A673 (cell line): ENCODE measurements around the gene ODR4.

Experiments used
- EZH2 ChIP-seq: fragments of 200-600 bp; sonication (generic); IDR thresholded peaks from 2 replicates; pipeline ENCODE4 v1.6.1; 2017; ENCODE audit warnings: borderline replicate concordance, low read depth, mild to moderate bottlenecking, mixed read lengths, antibody characterized with exemption, low read length; ENCODE audit not compliant: poor library complexity, severe bottlenecking
- TF ChIP-seq, protein P1 (sequence below): fragments of 300-800, 200-600 bp; sonication (generic); conservative IDR thresholded peaks from 2 replicates; pipeline ENCODE4 v1.5.1; 2017; ENCODE audit warnings: low read depth, mild to moderate bottlenecking, antibody characterized with exemption, low read length, moderate library complexity, mixed read lengths

GRCh38 chr1:186409091-186409490, 33.5 kb downstream of the ODR4 start:
- TF ChIP-seq, protein P1, sequence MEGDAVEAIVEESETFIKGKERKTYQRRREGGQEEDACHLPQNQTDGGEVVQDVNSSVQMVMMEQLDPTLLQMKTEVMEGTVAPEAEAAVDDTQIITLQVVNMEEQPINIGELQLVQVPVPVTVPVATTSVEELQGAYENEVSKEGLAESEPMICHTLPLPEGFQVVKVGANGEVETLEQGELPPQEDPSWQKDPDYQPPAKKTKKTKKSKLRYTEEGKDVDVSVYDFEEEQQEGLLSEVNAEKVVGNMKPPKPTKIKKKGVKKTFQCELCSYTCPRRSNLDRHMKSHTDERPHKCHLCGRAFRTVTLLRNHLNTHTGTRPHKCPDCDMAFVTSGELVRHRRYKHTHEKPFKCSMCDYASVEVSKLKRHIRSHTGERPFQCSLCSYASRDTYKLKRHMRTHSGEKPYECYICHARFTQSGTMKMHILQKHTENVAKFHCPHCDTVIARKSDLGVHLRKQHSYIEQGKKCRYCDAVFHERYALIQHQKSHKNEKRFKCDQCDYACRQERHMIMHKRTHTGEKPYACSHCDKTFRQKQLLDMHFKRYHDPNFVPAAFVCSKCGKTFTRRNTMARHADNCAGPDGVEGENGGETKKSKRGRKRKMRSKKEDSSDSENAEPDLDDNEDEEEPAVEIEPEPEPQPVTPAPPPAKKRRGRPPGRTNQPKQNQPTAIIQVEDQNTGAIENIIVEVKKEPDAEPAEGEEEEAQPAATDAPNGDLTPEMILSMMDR = no peak
- no peak for TF ChIP-seq EZH2
